MCF 10A (cell line): Measurements from ENCODE around the gene TNF. TPM values are rescaled to one million over a fixed set of nuclear protein-coding genes. Genes with fewer than 3 reads are reported as not detected.

Source experiments
- BruUV-seq: library from RNA; stranded (reverse); fragments of 400-500 nt; replicated peaks from 2 replicates; lab custom pipeline; 2021; lab: Mats Ljungman, UMichigan
- CTCF ChIA-PET: fragments of 300-600 bp; sonication (Branson Sonifier 250); formaldehyde crosslinking; extraction: SDS; loops from one replicate; lab custom pipeline; 2021; ENCODE audit warnings: antibody characterized with exemption, inconsistent platforms; lab: Yijun Ruan, JAX
- POLR2A ChIA-PET: fragments of 300-600, 350-650 bp; sonication (Branson Sonifier 250); formaldehyde crosslinking; extraction: SDS; loops from one replicate; lab custom pipeline; 2020; ENCODE audit warnings: antibody characterized with exemption, inconsistent platforms; lab: Yijun Ruan, JAX
- DNase-seq: peaks from one replicate; pipeline ENCODE4 v3.0.0-alpha.2; 2018; ENCODE audit not compliant: unreplicated experiment
- H3K27ac Mint-ChIP-seq: one replicate; pipeline ENCODE4 v1.8.0; 2022; ENCODE audit warnings: mild to moderate bottlenecking, low read depth, mixed read lengths; ENCODE audit not compliant: unreplicated experiment
- H3K27me3 Mint-ChIP-seq: one replicate; pipeline ENCODE4 v1.8.0; 2022; ENCODE audit warnings: mixed read lengths; ENCODE audit not compliant: insufficient read depth, unreplicated experiment
- H3K36me3 Mint-ChIP-seq: one replicate; pipeline ENCODE4 v1.8.0; 2022; ENCODE audit warnings: mild to moderate bottlenecking, moderate library complexity, mixed read lengths; ENCODE audit not compliant: insufficient read depth, unreplicated experiment
- H3K4me1 Mint-ChIP-seq: one replicate; pipeline ENCODE4 v1.8.0; 2022; ENCODE audit warnings: mixed read lengths; ENCODE audit not compliant: insufficient read depth, unreplicated experiment
- H3K4me3 Mint-ChIP-seq: one replicate; pipeline ENCODE4 v1.8.0; 2022; ENCODE audit warnings: mild to moderate bottlenecking, moderate library complexity, mixed read lengths; ENCODE audit not compliant: unreplicated experiment
- H3K9me3 Mint-ChIP-seq: one replicate; pipeline ENCODE4 v1.8.0; 2022; ENCODE audit warnings: mixed read lengths; ENCODE audit not compliant: unreplicated experiment
- CTCF ChIP-seq: fragments of 200-600 bp; IDR thresholded peaks from one replicate; pipeline ENCODE4 v1.8.0; 2022; ENCODE audit warnings: antibody characterized with exemption, mild to moderate bottlenecking; ENCODE audit not compliant: unreplicated experiment
- intact Hi-C: fragments of 100-400 bp; cut with micrococcal nuclease; formaldehyde crosslinking; loops from 2 replicates; pipeline ENCODE4 v1.14.1; 2022
- total RNA-seq: library from RNA; stranded (reverse); gene quantifications from 2 replicates; pipeline ENCODE4 v1.2.3, GENCODE V29; 2022

Gene TNF
- total RNA-seq, 1 experiment from 2014 or later: not detected

- no TSS peak for BruUV-seq
- no peak for DNase-seq
- Mint-ChIP-seq H3K9me3 (no peaks in the 10 kb centered on the region), H3K4me3 (peak overlapping the region; percentile 75), H3K4me1 (peaks cover 19% of the 10 kb centered on the region), H3K36me3 (peaks cover 28% of the 10 kb centered on the region), H3K27me3 (no peaks in the 10 kb centered on the region), H3K27ac (peak overlapping the region; percentile 20)
- intact Hi-C loops: loop anchor here (5.0 to 10.0 kb wide), 2 partner anchors 37 to 230 kb away; partner anchors contain the start of genes LTB and VWA7
- CTCF ChIA-PET: interaction anchor here (0.6 to 7.6 kb wide), 4 partner anchors 48 to 406 kb away, joined by 3 to 160 read pairs (median 6); partner anchors contain the start of gene MICB
- POLR2A ChIA-PET: interaction anchor here (1.0 to 3.1 kb wide), 2 partner anchors 39 to 116 kb away, joined by 3 to 12 read pairs; partner anchors contain the start of gene C6orf47
- TF ChIP-seq CTCF: no peak
Measured at GRCh38 chr6:31545291-31545690, 30.1 kb upstream of the TNF start.

- peak; percentile 94 for DNase-seq
- Mint-ChIP-seq H3K27ac (peak within 1 kb of the TSS; percentile 57), H3K27me3 (no peaks in the 10 kb centered on the region), H3K4me1 (peaks cover 18% of the 10 kb centered on the region), H3K36me3 (peaks cover 29% of the 10 kb centered on the region), H3K9me3 (no peaks in the 10 kb centered on the region), H3K4me3 (peak within 1 kb of the TSS; percentile 75)
- TF ChIP-seq CTCF: peak; percentile 97
- CTCF ChIA-PET: interaction anchor here (0.5 to 7.6 kb wide), 19 partner anchors 11 to 270 kb away, joined by 3 to 160 read pairs (median 3); partner anchors contain the start of gene MICB
- POLR2A ChIA-PET: interaction anchor here (0.6 to 3.1 kb wide), 16 partner anchors 10 to 1307 kb away, joined by 3 to 18 read pairs (median 4); partner anchors contain the start of genes BAG6, C6orf47 and HSPA1B
- intact Hi-C loops: loop anchor here (1.0 to 10.0 kb wide), 5 partner anchors 36 to 228 kb away; partner anchors contain the start of genes BAG6, LTB and VWA7
- no TSS peak for BruUV-seq
Measured at GRCh38 chr6:31546339-31546957, 28.9 kb upstream of the TNF start, which contains the start of gene ATP6V1G2. TSS of gene ATP6V1G2 (minus strand) at chr6:31546608. CDS start at chr6:31546559, 49 bp downstream.

GRCh38 chr6:31546958-31547726 is 28.2 kb upstream of the TNF start, which contains the start of gene NFKBIL1:
TSS of gene NFKBIL1 (plus strand) at chr6:31547608. CDS start at chr6:31547695, 87 bp downstream.
- peaks cover 18% of the 10 kb centered on the region for H3K4me1 Mint-ChIP-seq

More at GRCh38 chr6:31546958-31547726, 28.2 kb upstream of the TNF start, which contains the start of gene NFKBIL1:
- H3K27ac Mint-ChIP-seq: peak within 1 kb of the TSS; percentile 57
- BruUV-seq: no TSS peak
- H3K4me3 Mint-ChIP-seq: peak within 1 kb of the TSS; percentile 75
- ChIA-PET POLR2A (interaction anchor here (0.6 to 3.1 kb wide), 27 partner anchors 9 to 1772 kb away, joined by 3 to 18 read pairs (median 3); partner anchors contain the start of genes BAG6, C6orf47 and HSPA1B), CTCF (interaction anchor here (0.6 to 7.6 kb wide), 13 partner anchors 13 to 656 kb away, joined by 3 to 160 read pairs (median 4); partner anchors contain the start of gene MICB)
- no peak for TF ChIP-seq CTCF
- H3K36me3 Mint-ChIP-seq: peaks cover 33% of the 10 kb centered on the region
- no peaks in the 10 kb centered on the region for H3K9me3 Mint-ChIP-seq
- intact Hi-C loops: loop anchor here (1.0 to 10.0 kb wide), 5 partner anchors 35 to 228 kb away; partner anchors contain the start of genes BAG6, LTB and VWA7
- peak; percentile 96 for DNase-seq
- no peaks in the 10 kb centered on the region for H3K27me3 Mint-ChIP-seq
